Stimulated activated CD4-positive, alpha-beta T cell treated with anti-CD3 and anti-CD28 coated beads, TNF-alpha, amount 100 ng/mL, for 24 hours (primary cell): ENCODE data around the gene MYL4.
"Not testable (repeated sequence)": the region's sequence is repeated elsewhere in the genome, so short reads cannot be mapped to it uniquely, and the experiment has no call there.

ENCODE experiments used
- DNase-seq, 3 experiments: peaks; one replicate each; pipeline ENCODE4 v3.0.0-alpha.2; 2020; ENCODE audit warnings: low read depth in 3 of 3

The MYL4 gene

GRCh38 chr17:47243737-47244598, 34.8 kb downstream of the MYL4 start:
- no peak for DNase-seq

GRCh38 chr17:47244697-47245096, 35.5 kb downstream of the MYL4 start:
- DNase-seq: no peak

GRCh38 chr17:47246120-47246519, 37.0 kb downstream of the MYL4 start:
- no peak for DNase-seq

- DNase-seq: no peak
These were observed 41.7 kb downstream of the MYL4 start for GRCh38 chr17:47250855-47251254.

- DNase-seq: no peak
These were observed 42.3 kb downstream of the MYL4 start for GRCh38 chr17:47251421-47251940.

GRCh38 chr17:47252209-47252608, 43.1 kb downstream of the MYL4 start:
- no peak for DNase-seq

- no peak for DNase-seq
These were observed 43.8 kb downstream of the MYL4 start for GRCh38 chr17:47252766-47253512.

GRCh38 chr17:47253541-47254402, 44.6 kb downstream of the MYL4 start, which contains the start of gene ITGB3:
Gene ITGB3, plus strand, starts transcription at chr17:47253827. Its CDS starts 35 bp downstream, at chr17:47253862.
- peak; percentile 7 to 66 (median 13) for DNase-seq

GRCh38 chr17:47254403-47254943, 45.3 kb downstream of the MYL4 start:
- no peak for DNase-seq

- no peak for DNase-seq
These were observed 48.6 kb downstream of the MYL4 start for GRCh38 chr17:47257651-47258339.

GRCh38 chr17:47262586-47262985, 53.4 kb downstream of the MYL4 start:
- DNase-seq: no peak

- no peak for DNase-seq
These were observed 55.0 kb downstream of the MYL4 start for GRCh38 chr17:47264166-47264565.

- DNase-seq: no peak
These were observed 56.9 kb downstream of the MYL4 start for GRCh38 chr17:47265983-47266541.

- no peak for DNase-seq
These were observed 57.6 kb downstream of the MYL4 start for GRCh38 chr17:47266782-47267181.

- DNase-seq: no peak
These were observed 58.2 kb downstream of the MYL4 start for GRCh38 chr17:47267354-47267828.

- not testable (repeated sequence) for DNase-seq
These were observed 59.8 kb downstream of the MYL4 start for GRCh38 chr17:47268964-47269363.

GRCh38 chr17:47269561-47270280, 60.6 kb downstream of the MYL4 start:
- not testable (repeated sequence) for DNase-seq

- DNase-seq: no peak
These were observed 62.0 kb downstream of the MYL4 start for GRCh38 chr17:47270946-47271705.

GRCh38 chr17:47272491-47272890, 63.3 kb downstream of the MYL4 start:
- DNase-seq: no peak
